H9 (cell line): ENCODE data around the gene TOM1L2. TPM values are rescaled to one million over a fixed set of nuclear protein-coding genes. Genes with fewer than 3 reads are reported as not detected.

Source experiments
- DNase-seq: peaks from one replicate; pipeline ENCODE4 v3.0.0-alpha.2; 2017
- H2AFZ ChIP-seq: one replicate; pipeline ENCODE4 v1.6.1; 2013; ENCODE audit warnings: mild to moderate bottlenecking, low read length, control low read depth, moderate library complexity
- H2AK5ac ChIP-seq: 2 replicates; pipeline ENCODE4 v1.6.1; 2013; ENCODE audit warnings: low read length, control low read depth, mixed read lengths; ENCODE audit not compliant: insufficient read length
- H2BK120ac ChIP-seq: one replicate; pipeline ENCODE4 v1.6.1; 2013; ENCODE audit warnings: low read depth, mild to moderate bottlenecking, low read length, control low read depth, inconsistent platforms; ENCODE audit not compliant: poor library complexity, severe bottlenecking
- H2BK12ac ChIP-seq: 2 replicates; pipeline ENCODE4 v1.6.1; 2013; ENCODE audit warnings: low read length, control low read depth, mixed read lengths, low read depth; ENCODE audit not compliant: insufficient read length
- H2BK15ac ChIP-seq: 2 replicates; pipeline ENCODE4 v1.6.1; 2013; ENCODE audit warnings: low read depth, low read length, control low read depth
- H2BK20ac ChIP-seq: one replicate; pipeline ENCODE4 v1.6.1; 2013; ENCODE audit warnings: low read depth, mild to moderate bottlenecking, low read length, control low read depth, inconsistent platforms; ENCODE audit not compliant: poor library complexity, severe bottlenecking
- H2BK5ac ChIP-seq: 2 replicates; pipeline ENCODE4 v1.6.1; 2013; ENCODE audit warnings: low read length, control low read depth, mixed read lengths; ENCODE audit not compliant: insufficient read length
- H3K14ac ChIP-seq: 2 replicates; pipeline ENCODE4 v1.6.1; 2013; ENCODE audit warnings: low read length, control low read depth; ENCODE audit not compliant: insufficient read depth
- H3K18ac ChIP-seq: 2 replicates; pipeline ENCODE4 v1.6.1; 2013; ENCODE audit warnings: low read depth, mild to moderate bottlenecking, mixed read lengths, low read length, control low read depth; ENCODE audit not compliant: insufficient read length
- H3K23ac ChIP-seq: 2 replicates; pipeline ENCODE4 v1.6.1; 2013; ENCODE audit warnings: low read length, control low read depth, mixed read lengths, low read depth; ENCODE audit not compliant: insufficient read length
- H3K23me2 ChIP-seq: 2 replicates; pipeline ENCODE4 v1.6.1; 2013; ENCODE audit warnings: low read depth, mild to moderate bottlenecking, mixed read lengths, low read length, control low read depth; ENCODE audit not compliant: insufficient read length, poor library complexity, severe bottlenecking
- H3K27ac ChIP-seq: 2 replicates; pipeline ENCODE4 v1.5.1; 2013; ENCODE audit warnings: low read length, control low read depth, mixed read lengths, low read depth; ENCODE audit not compliant: insufficient read length
- H3K27me3 ChIP-seq: 2 replicates; pipeline ENCODE4 v1.6.1; 2013; ENCODE audit warnings: low read length, control low read depth, inconsistent platforms; ENCODE audit not compliant: insufficient read depth
- H3K4ac ChIP-seq: 2 replicates; pipeline ENCODE4 v1.6.1; 2013; ENCODE audit warnings: low read depth, mild to moderate bottlenecking, control low read depth, inconsistent platforms, low read length, moderate library complexity
- H3K4me1 ChIP-seq: 2 replicates; pipeline ENCODE4 v1.6.1; 2013; ENCODE audit warnings: low read length, control low read depth, inconsistent platforms; ENCODE audit not compliant: insufficient read depth
- H3K4me2 ChIP-seq: 2 replicates; pipeline ENCODE4 v1.6.1; 2013; ENCODE audit warnings: low read length, control low read depth, mixed read lengths; ENCODE audit not compliant: insufficient read length, insufficient read depth
- H3K56ac ChIP-seq: 2 replicates; pipeline ENCODE4 v1.6.1; 2013; ENCODE audit warnings: low read depth, mild to moderate bottlenecking, mixed read lengths, low read length, control low read depth; ENCODE audit not compliant: insufficient read length
- H3K79me1 ChIP-seq: 2 replicates; pipeline ENCODE4 v1.6.1; 2013; ENCODE audit warnings: low read depth, mild to moderate bottlenecking, moderate library complexity, low read length, control low read depth, inconsistent platforms; ENCODE audit not compliant: insufficient read depth, poor library complexity, severe bottlenecking
- H3K79me2 ChIP-seq: 2 replicates; pipeline ENCODE4 v1.6.1; 2013; ENCODE audit warnings: low read length, control low read depth, inconsistent platforms; ENCODE audit not compliant: insufficient read depth
- H3K9ac ChIP-seq: 2 replicates; pipeline ENCODE4 v1.6.1; 2013; ENCODE audit warnings: low read length, control low read depth, mixed read lengths; ENCODE audit not compliant: insufficient read length; ENCODE audit errors: extremely low read depth
- H3K9me3 ChIP-seq: one replicate; pipeline ENCODE4 v1.6.1; 2013; ENCODE audit warnings: low read depth, low read length, inconsistent platforms; ENCODE audit not compliant: control insufficient read depth
- H3T11ph ChIP-seq: one replicate; pipeline ENCODE4 v1.6.1; 2013; ENCODE audit warnings: mild to moderate bottlenecking, low read length, control low read depth, inconsistent platforms
- H4K20me1 ChIP-seq: one replicate; pipeline ENCODE4 v1.6.1; 2013; ENCODE audit not compliant: control insufficient read depth, insufficient read length, insufficient read depth
- H4K5ac ChIP-seq: 2 replicates; pipeline ENCODE4 v1.6.1; 2013; ENCODE audit warnings: low read depth, mild to moderate bottlenecking, mixed read lengths, low read length, control low read depth; ENCODE audit not compliant: insufficient read length
- H4K8ac ChIP-seq: replicated peaks from 2 replicates; pipeline ENCODE4 v1.6.1; 2013; ENCODE audit warnings: low read length, control low read depth, mixed read lengths, low read depth; ENCODE audit not compliant: insufficient read length
- H4K91ac ChIP-seq: 2 replicates; pipeline ENCODE4 v1.6.1; 2013; ENCODE audit warnings: low read depth, mild to moderate bottlenecking, moderate library complexity, mixed read lengths, low read length, control low read depth; ENCODE audit not compliant: insufficient read length
- H3K27ac Mint-ChIP-seq, 3 experiments: 2 replicates in 2 of 3; 3 replicates in 1 of 3; pipeline ENCODE4 v1.8.0; 2020 to 2021; ENCODE audit warnings: mixed read lengths in 3 of 3, mild to moderate bottlenecking in 1 of 3, moderate library complexity in 1 of 3
- H3K27me3 Mint-ChIP-seq: 2 replicates; pipeline ENCODE4 v1.8.0; 2021; ENCODE audit warnings: low read depth, mild to moderate bottlenecking, moderate library complexity, mixed read lengths
- H3K36me3 Mint-ChIP-seq, 3 experiments: 2 replicates in 2 of 3; 3 replicates in 1 of 3; pipeline ENCODE4 v1.8.0; 2020 to 2021; ENCODE audit warnings: low read depth in 3 of 3, mixed read lengths in 3 of 3; ENCODE audit not compliant: insufficient read depth in 1 of 3
- H3K4me1 Mint-ChIP-seq, 2 experiments: 2 replicates each; pipeline ENCODE4 v1.8.0; 2020; ENCODE audit warnings: mixed read lengths in 2 of 2
- H3K4me3 Mint-ChIP-seq, 2 experiments: 2 replicates in 1 of 2; 3 replicates in 1 of 2; pipeline ENCODE4 v1.8.0; 2020 to 2021; ENCODE audit warnings: mild to moderate bottlenecking in 2 of 2, mixed read lengths in 2 of 2, moderate library complexity in 1 of 2
- H3K9me3 Mint-ChIP-seq, 2 experiments: 2 replicates in 1 of 2; 3 replicates in 1 of 2; pipeline ENCODE4 v1.8.0; 2020; ENCODE audit warnings: mild to moderate bottlenecking in 2 of 2, mixed read lengths in 2 of 2, moderate library complexity in 1 of 2
- CTCF ChIP-seq: fragments of 200-600 bp; sonication (generic); conservative IDR thresholded peaks from 3 replicates; pipeline ENCODE4 v1.8.0; 2021; ENCODE audit warnings: antibody characterized with exemption, mild to moderate bottlenecking
- WGBS: extraction: QIAGEN DNeasy Blood & Tissue Kit; methylation state at CpG from one replicate; pipeline ENCODE4 v1.1.7; 2013; ENCODE audit warnings: missing lambda C conversion rate, low lambda C conversion rate, mixed read lengths; ENCODE audit not compliant: insufficient read length; ENCODE audit errors: extremely low coverage; 5-methylcytosine and 5-hydroxymethylcytosine counted together
- total RNA-seq: library from RNA; stranded (reverse); gene quantifications from 2 replicates; pipeline ENCODE4 v1.2.1, GENCODE V29; 2021

TOM1L2 gene
- total RNA-seq, 1 experiment from 2014 or later = 4.6 TPM

GRCh38 chr17:17944743-17945142, 27.5 kb downstream of the TOM1L2 start:
- no peaks in the 10 kb centered on the region for H3K9me3 ChIP-seq
- Mint-ChIP-seq H3K4me1 (peaks cover 27 to 31% of the 10 kb centered on the region in 2 experiments), H3K4me3 (no peak overlapping the region), H3K27ac (no peak overlapping the region), H3K36me3 (no peaks in the 10 kb centered on the region), H3K27me3 (no peaks in the 10 kb centered on the region), H3K9me3 (no peaks in the 10 kb centered on the region)
- TF ChIP-seq CTCF = no peak
- no peak overlapping the region for H3K14ac ChIP-seq
- H3K9ac ChIP-seq = no peak overlapping the region
- H3K56ac ChIP-seq = no peak overlapping the region
- no peak overlapping the region for H2BK120ac ChIP-seq
- H4K20me1 ChIP-seq = no peaks in the 10 kb centered on the region
- no peak overlapping the region for H2AK5ac ChIP-seq
- no peak overlapping the region for H3K4ac ChIP-seq
- no peak overlapping the region for H2BK20ac ChIP-seq
- no peak overlapping the region for H2AFZ ChIP-seq
- H3K27me3 ChIP-seq = no peaks in the 10 kb centered on the region
- no CpG with 5 or more reads among the region's 11 CpGs for WGBS
- H3K18ac ChIP-seq = no peak overlapping the region
- H3T11ph ChIP-seq = no peak overlapping the region
- H3K23me2 ChIP-seq = no peaks in the 10 kb centered on the region
- no peaks in the 10 kb centered on the region for H3K79me1 ChIP-seq
- H4K5ac ChIP-seq = no peak overlapping the region
- H2BK12ac ChIP-seq = no peak overlapping the region
- no peak overlapping the region for H3K27ac ChIP-seq
- H2BK5ac ChIP-seq = no peak overlapping the region
- H3K4me1 ChIP-seq = no peaks in the 10 kb centered on the region; the same call in 1 of the 2 replicates
- no peaks in the 10 kb centered on the region for H3K79me2 ChIP-seq
- H4K8ac ChIP-seq = no peak overlapping the region
- no peak overlapping the region for H3K4me2 ChIP-seq
- no peak overlapping the region for H4K91ac ChIP-seq
- no peak overlapping the region for H3K23ac ChIP-seq
- DNase-seq = no peak
- no peak overlapping the region for H2BK15ac ChIP-seq
